ENCODE measurements around the gene EFEMP2.

DNA sequence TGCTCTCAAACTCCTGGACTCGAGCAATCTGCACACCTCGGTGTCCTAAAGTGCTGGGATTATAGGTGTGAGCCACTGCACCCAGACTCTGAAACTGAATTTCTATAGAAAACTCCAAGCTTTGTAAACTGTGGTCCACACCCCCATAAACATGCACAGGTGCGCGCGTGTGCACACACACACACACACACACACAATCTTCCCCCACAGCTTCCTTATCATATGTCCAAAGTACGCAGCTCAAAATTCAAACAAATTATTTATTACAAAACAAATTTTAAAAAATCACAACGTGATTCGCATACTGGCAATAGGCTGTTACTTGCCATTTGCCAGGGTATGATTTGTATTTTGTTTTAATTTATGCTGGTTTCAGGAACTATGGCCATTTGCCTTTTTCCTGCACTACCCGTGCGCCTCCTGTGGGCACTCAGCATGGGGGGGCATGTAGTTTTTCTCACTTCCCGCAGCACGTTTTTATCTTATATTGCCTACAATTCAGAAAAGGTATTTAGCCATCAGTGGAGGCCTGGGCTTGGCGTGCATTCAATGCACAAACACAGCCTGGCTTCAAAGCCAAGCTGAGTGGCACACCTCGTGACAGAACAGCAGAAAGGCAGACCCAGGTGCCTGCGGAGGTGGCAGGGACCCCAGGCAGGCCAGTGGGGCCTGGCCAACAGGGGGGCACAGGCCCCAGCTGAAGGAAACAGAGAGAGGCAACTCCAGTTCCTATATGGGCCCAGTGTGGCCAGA, 49.6 kb downstream of the EFEMP2 start:
- TF ChIP-seq, protein P1, sequence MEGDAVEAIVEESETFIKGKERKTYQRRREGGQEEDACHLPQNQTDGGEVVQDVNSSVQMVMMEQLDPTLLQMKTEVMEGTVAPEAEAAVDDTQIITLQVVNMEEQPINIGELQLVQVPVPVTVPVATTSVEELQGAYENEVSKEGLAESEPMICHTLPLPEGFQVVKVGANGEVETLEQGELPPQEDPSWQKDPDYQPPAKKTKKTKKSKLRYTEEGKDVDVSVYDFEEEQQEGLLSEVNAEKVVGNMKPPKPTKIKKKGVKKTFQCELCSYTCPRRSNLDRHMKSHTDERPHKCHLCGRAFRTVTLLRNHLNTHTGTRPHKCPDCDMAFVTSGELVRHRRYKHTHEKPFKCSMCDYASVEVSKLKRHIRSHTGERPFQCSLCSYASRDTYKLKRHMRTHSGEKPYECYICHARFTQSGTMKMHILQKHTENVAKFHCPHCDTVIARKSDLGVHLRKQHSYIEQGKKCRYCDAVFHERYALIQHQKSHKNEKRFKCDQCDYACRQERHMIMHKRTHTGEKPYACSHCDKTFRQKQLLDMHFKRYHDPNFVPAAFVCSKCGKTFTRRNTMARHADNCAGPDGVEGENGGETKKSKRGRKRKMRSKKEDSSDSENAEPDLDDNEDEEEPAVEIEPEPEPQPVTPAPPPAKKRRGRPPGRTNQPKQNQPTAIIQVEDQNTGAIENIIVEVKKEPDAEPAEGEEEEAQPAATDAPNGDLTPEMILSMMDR (conservative IDR thresholded peaks at IDR 0.05; ENCODE audit: low read length), result no peak
- no peak for TF ChIP-seq EZH2phosphoT487 (IDR thresholded peaks at IDR 0.05; ENCODE audit: borderline replicate concordance, low read depth, low read length)
